H1 (cell line): ENCODE results near the gene MYOC. TPM values are rescaled to one million over a fixed set of nuclear protein-coding genes. Genes with fewer than 3 reads are reported as not detected.

ENCODE experiments used
- CHD7 ChIP-seq: fragments of 300-600 bp; sonication (generic); IDR thresholded peaks from 2 replicates; pipeline ENCODE4 v1.7.1; 2012; ENCODE audit warnings: low read length, moderate library complexity, mild to moderate bottlenecking, inconsistent platforms; ENCODE audit not compliant: insufficient replicate concordance
- polyA plus RNA-seq, 7 experiments: library from polyadenylated mRNA; depleted of rRNA in 3 of 7; stranded (reverse) in 5 of 7; unstranded in 2 of 7; fragments of >200 nt in 5 of 7; fragments of 200-250 nt in 2 of 7; gene quantifications; 1 replicate in 5 of 7; 2 replicates in 1 of 7; 4 replicates in 1 of 7; pipeline versions ENCODE4 v1.2.1 to v1.2.3, GENCODE V29; 2011 to 2013; ENCODE audit warnings: missing spikeins in 2 of 7, mixed read lengths in 2 of 7
- total RNA-seq: library from RNA; stranded (reverse); fragmentation: NEBNext Ultra II Directional; extraction: Animal tissue kit (Norgen Biotek cat#: 25700); gene quantifications from 2 replicates; pipeline ENCODE4 v1.2.1, GENCODE V29; 2021

MYOC gene
- total and polyA plus RNA-seq, 2 of the 8 experiments (the other 6 are each of a cell fraction or from before 2014, with no cell fraction given): not detected

DNA sequence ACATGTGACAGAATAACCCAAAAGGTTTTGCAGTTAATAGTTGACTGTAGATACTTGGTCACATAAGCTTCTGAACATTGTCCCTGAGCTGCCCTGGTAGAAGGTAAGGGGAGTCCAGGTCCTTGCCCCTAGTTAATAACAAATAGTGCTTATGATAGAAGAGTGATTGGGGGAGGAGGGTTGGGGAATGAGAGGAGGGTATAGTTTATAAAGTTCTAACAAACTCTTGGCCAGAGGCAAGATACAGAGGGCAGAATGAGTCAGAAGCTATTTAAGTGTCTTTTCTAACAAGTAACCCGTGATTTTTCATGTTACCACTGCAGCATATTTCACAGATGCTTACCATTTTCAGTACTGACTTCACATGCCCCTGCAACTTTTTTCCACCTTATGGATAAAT, 57.2 kb downstream of the MYOC start (continued):
- no peak for TF ChIP-seq CHD7
